GM10248 (cell line): ENCODE measurements around the gene HTR3D.
"Not testable (repeated sequence)": the region's sequence is repeated elsewhere in the genome, so short reads cannot be mapped to it uniquely, and the experiment has no call there.

ENCODE experiments used
- CTCF ChIA-PET: fragments of 300-600 bp; sonication (Branson Sonifier 250); formaldehyde crosslinking; extraction: SDS; loops from one replicate; lab custom pipeline; 2021; ENCODE audit warnings: antibody characterized with exemption; lab: Yijun Ruan, JAX
- POLR2A ChIA-PET: fragments of 350-650 bp; sonication (Branson Sonifier 250); formaldehyde crosslinking; extraction: SDS; loops from one replicate; lab custom pipeline; 2020; ENCODE audit warnings: antibody characterized with exemption; lab: Yijun Ruan, JAX
- DNase-seq: peaks from one replicate; pipeline ENCODE4 v3.0.0; 2012; ENCODE audit errors: extremely low spot score
- TF ChIP-seq, protein P1 (sequence below): IDR thresholded peaks from 2 replicates; pipeline ENCODE4 v1.5.1; 2012; ENCODE audit warnings: mild to moderate bottlenecking, low read depth; ENCODE audit errors: extremely low read depth, missing control alignments, control extremely low read depth

HTR3D gene

DNA sequence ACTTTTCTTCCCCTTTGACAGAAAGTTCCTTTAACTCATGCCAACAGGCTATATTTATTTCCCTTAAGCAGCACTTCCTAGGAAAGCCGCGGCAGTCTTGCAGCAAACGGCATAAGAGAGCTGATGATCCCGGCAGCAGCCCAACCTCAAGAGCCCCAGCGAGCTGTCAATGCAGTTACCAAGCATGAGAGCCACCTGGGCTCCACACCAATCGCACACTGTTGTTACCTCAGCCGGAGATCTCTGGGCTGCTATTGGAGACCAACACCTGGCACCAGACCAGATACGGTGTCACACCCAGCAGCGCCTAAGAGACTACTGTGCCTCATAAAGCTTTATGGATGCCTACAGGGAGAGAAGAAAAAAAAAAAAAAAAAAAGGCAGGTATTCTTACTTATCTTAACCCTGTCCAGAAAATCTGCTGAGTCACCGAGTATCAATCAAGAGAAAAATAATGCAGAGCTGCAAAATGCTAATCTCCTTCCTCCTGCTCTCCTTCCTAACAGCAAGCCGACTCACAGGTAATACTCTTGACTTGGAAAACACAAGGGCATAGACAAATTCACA, 25.5 kb upstream of the HTR3D start:
- ChIA-PET POLR2A (interaction anchor here (0.7 kb wide), 1 partner anchor 107 kb away, joined by 6 read pairs; no protein-coding TSS in a partner anchor), CTCF (interaction anchor here (1.0 to 4.9 kb wide), 8 partner anchors 9 to 244 kb away, joined by 3 to 23 read pairs (median 5); partner anchors contain the start of genes ABCC5 and EEF1AKMT4)
- peak; percentile 51 for DNase-seq
- TF ChIP-seq, protein P1, sequence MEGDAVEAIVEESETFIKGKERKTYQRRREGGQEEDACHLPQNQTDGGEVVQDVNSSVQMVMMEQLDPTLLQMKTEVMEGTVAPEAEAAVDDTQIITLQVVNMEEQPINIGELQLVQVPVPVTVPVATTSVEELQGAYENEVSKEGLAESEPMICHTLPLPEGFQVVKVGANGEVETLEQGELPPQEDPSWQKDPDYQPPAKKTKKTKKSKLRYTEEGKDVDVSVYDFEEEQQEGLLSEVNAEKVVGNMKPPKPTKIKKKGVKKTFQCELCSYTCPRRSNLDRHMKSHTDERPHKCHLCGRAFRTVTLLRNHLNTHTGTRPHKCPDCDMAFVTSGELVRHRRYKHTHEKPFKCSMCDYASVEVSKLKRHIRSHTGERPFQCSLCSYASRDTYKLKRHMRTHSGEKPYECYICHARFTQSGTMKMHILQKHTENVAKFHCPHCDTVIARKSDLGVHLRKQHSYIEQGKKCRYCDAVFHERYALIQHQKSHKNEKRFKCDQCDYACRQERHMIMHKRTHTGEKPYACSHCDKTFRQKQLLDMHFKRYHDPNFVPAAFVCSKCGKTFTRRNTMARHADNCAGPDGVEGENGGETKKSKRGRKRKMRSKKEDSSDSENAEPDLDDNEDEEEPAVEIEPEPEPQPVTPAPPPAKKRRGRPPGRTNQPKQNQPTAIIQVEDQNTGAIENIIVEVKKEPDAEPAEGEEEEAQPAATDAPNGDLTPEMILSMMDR: no peak

- DNase-seq, POLR2A ChIA-PET: not testable (repeated sequence)
- CTCF ChIA-PET: interaction anchor here (1.0 to 4.9 kb wide), 7 partner anchors 8 to 242 kb away, joined by 3 to 23 read pairs (median 6); partner anchors contain the start of genes ABCC5 and EEF1AKMT4
Measured at GRCh38 chr3:184007143-184007813, 24.3 kb upstream of the HTR3D start.

DNA sequence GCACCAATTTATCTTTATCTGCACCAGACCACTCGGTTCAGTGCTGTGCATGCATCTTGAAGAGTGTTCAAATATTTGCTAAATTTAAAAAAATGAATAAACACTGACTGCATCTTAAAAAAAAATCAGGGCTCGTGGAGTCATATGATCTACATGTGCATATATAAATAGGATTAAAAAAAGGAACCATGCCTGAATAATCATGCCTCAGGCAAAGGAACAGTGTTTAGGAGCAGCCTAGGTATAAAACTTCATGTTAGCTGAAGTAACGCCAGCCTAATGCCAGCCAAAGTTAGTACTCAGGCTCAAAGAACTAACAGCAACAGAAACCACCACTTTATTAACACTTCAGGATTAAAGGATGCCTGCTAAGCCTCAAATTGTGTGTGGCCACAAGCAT, 23.4 kb upstream of the HTR3D start:
- no peak for DNase-seq
- CTCF ChIA-PET: interaction anchor here (1.0 to 4.9 kb wide), 5 partner anchors 7 to 104 kb away, joined by 3 to 23 read pairs (median 11); partner anchors contain the start of gene ABCC5
- TF ChIP-seq, protein P1: no peak

DNA sequence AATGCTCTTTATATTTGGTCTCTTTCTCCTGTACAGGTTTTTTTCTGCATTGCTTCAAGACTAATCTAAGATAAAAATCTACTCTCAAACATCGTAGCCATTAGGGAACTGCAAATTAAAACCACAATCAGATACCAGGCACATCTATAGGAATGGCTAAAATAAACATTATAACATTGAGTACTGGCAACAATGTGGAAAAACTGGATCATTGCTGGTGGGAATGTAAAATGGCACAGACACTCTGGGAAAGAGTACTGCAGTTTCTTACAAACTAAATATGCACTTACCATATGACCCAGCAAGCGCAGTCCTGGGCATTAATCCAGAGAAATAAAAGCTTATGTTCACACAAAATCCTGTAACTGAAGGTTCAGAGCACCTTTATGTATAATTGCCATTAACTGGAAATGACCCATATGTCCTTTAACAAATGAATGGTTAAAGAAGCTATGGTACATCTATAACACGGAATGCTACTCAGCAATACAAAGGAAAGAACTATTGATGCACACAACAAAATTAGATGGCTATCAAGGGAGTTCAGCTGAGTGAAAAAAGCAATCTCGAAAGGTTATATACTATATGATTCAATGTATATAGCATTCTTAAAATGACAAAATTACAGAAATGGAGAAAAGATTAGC, 20.2 kb upstream of the HTR3D start:
- TF ChIP-seq, protein P1: no peak
- no peak for DNase-seq
- ChIA-PET POLR2A (no interaction called here), CTCF (interaction anchor here (2.5 kb wide), 1 partner anchor 116 kb away, joined by 8 read pairs; no protein-coding TSS in a partner anchor)

More for the DNA sequence above, 23.4 kb upstream of the HTR3D start:
- POLR2A ChIA-PET: no interaction called here

GRCh38 chr3:184011937-184012889, 19.3 kb upstream of the HTR3D start:
- CTCF ChIA-PET: interaction anchor here (0.7 to 2.5 kb wide), 4 partner anchors 9 to 117 kb away, joined by 3 to 8 read pairs (median 6); no protein-coding TSS in a partner anchor
- POLR2A ChIA-PET: no interaction called here
- TF ChIP-seq, protein P1: no peak
- DNase-seq: no peak

- CTCF ChIA-PET: interaction anchor here (0.7 to 6.0 kb wide), 12 partner anchors 9 to 130 kb away, joined by 3 to 65 read pairs (median 4); partner anchors contain the start of gene PARL
- POLR2A ChIA-PET: no interaction called here
- DNase-seq: no peak
- TF ChIP-seq, protein P1: no peak
Measured at GRCh38 chr3:184015381-184016019, 16.0 kb upstream of the HTR3D start.
